ENCODE measurements around the gene VAV2. TPM values are rescaled to one million over a fixed set of nuclear protein-coding genes. Genes with fewer than 3 reads are reported as not detected.

Gene VAV2
- total RNA-seq, 1 donor from 2014 or later = 24.4 TPM

- Mint-ChIP-seq H3K4me1 (ENCODE audit: unreplicated experiment) (peaks cover 4% of the 10 kb centered on the region), H3K4me3 (ENCODE audit: unreplicated experiment) (peak within 1 kb of the TSS; percentile 48), H3K36me3 (ENCODE audit: unreplicated experiment) (no peaks in the 10 kb centered on the region), H3K9me3 (ENCODE audit: unreplicated experiment) (no peaks in the 10 kb centered on the region), H3K27ac (ENCODE audit: unreplicated experiment) (no peak within 1 kb of the TSS), H3K27me3 (ENCODE audit: unreplicated experiment) (peaks cover 10% of the 10 kb centered on the region)
- TF ChIP-seq CTCF (IDR thresholded peaks at IDR 0.05) = no peak
- peak; percentile 83 for DNase-seq (ENCODE audit: extremely low spot score, unreplicated experiment)
Observed at GRCh38 chr9:133737774-133738639, 254.1 kb downstream of the VAV2 start, which contains the start of gene SARDH. Gene SARDH, minus strand, starts transcription at chr9:133738352. Its CDS starts 4,179 bp downstream, at chr9:133734173.

GRCh38 chr9:133737071-133737773 lies 254.9 kb downstream of the VAV2 start:
- Mint-ChIP-seq H3K27ac (ENCODE audit: unreplicated experiment) (no peak overlapping the region), H3K4me3 (ENCODE audit: unreplicated experiment) (no peak overlapping the region), H3K36me3 (ENCODE audit: unreplicated experiment) (no peaks in the 10 kb centered on the region), H3K27me3 (ENCODE audit: unreplicated experiment) (peaks cover 10% of the 10 kb centered on the region), H3K4me1 (ENCODE audit: unreplicated experiment) (peaks cover 4% of the 10 kb centered on the region), H3K9me3 (ENCODE audit: unreplicated experiment) (no peaks in the 10 kb centered on the region)
- DNase-seq (ENCODE audit: extremely low spot score, unreplicated experiment) = peak; percentile 70
- TF ChIP-seq CTCF (IDR thresholded peaks at IDR 0.05) = no peak

GRCh38 chr9:133735931-133736330 lies 256.2 kb downstream of the VAV2 start:
- H3K36me3 Mint-ChIP-seq (ENCODE audit: unreplicated experiment) = no peaks in the 10 kb centered on the region
- no peaks in the 10 kb centered on the region for H3K9me3 Mint-ChIP-seq (ENCODE audit: unreplicated experiment)
- peaks cover 10% of the 10 kb centered on the region for H3K27me3 Mint-ChIP-seq (ENCODE audit: unreplicated experiment)
- H3K4me3 Mint-ChIP-seq (ENCODE audit: unreplicated experiment) = no peak overlapping the region
- no peak overlapping the region for H3K27ac Mint-ChIP-seq (ENCODE audit: unreplicated experiment)
- no peak for TF ChIP-seq CTCF (IDR thresholded peaks at IDR 0.05)
- peaks cover 4% of the 10 kb centered on the region for H3K4me1 Mint-ChIP-seq (ENCODE audit: unreplicated experiment)
- DNase-seq (ENCODE audit: extremely low spot score, unreplicated experiment) = no peak

GRCh38 chr9:133735415-133735775 lies 256.7 kb downstream of the VAV2 start:
- H3K4me1 Mint-ChIP-seq (ENCODE audit: unreplicated experiment) = peaks cover 4% of the 10 kb centered on the region
- H3K27ac Mint-ChIP-seq (ENCODE audit: unreplicated experiment) = no peak overlapping the region
- H3K36me3 Mint-ChIP-seq (ENCODE audit: unreplicated experiment) = no peaks in the 10 kb centered on the region
- no peak overlapping the region for H3K4me3 Mint-ChIP-seq (ENCODE audit: unreplicated experiment)
- H3K9me3 Mint-ChIP-seq (ENCODE audit: unreplicated experiment) = no peaks in the 10 kb centered on the region
- H3K27me3 Mint-ChIP-seq (ENCODE audit: unreplicated experiment) = peaks cover 10% of the 10 kb centered on the region
- TF ChIP-seq CTCF (IDR thresholded peaks at IDR 0.05) = no peak
- DNase-seq (ENCODE audit: extremely low spot score, unreplicated experiment) = peak; percentile 60
